Upper lobe of left lung (tissue), 6 donors: ENCODE results near the gene R3HDM2. TPM values are rescaled to one million over a fixed set of nuclear protein-coding genes. Genes with fewer than 3 reads are reported as not detected.
A peak's percentile ranks its signal among the peaks of the same experiment; 100 is the strongest.

ENCODE experiments used
- ATAC-seq, 2 donors: fragments of 200-7000 bp; cut with Tn5 transposase; one replicate each; pipeline ENCODE4 v1.9.1; 2022; ENCODE audit warnings: mild to moderate bottlenecking in 2 of 2, moderate library complexity in 2 of 2; ENCODE audit not compliant: low FRiP score in 2 of 2
- DNase-seq, 2 donors: peaks; one replicate each; pipeline ENCODE4 v3.0.0-alpha.2; 2019 to 2020
- H3K27ac ChIP-seq, 4 donors: fragments of 200-600 bp; sonication (generic); one replicate each; pipeline ENCODE4 v1.5.1; 2016 to 2019
- H3K27me3 ChIP-seq, 4 donors: fragments of 200-600 bp; sonication (generic); one replicate each; pipeline ENCODE4 v1.5.1; 2017 to 2019
- H3K36me3 ChIP-seq, 4 donors: fragments of 200-600 bp; sonication (generic); one replicate each; pipeline ENCODE4 v1.5.1; 2016 to 2019
- H3K4me1 ChIP-seq, 4 donors: fragments of 200-600 bp; sonication (generic); one replicate each; pipeline ENCODE4 v1.5.1; 2018 to 2019
- H3K4me3 ChIP-seq, 4 donors: fragments of 200-600 bp; sonication (generic); one replicate each; pipeline ENCODE4 v1.5.1; 2017 to 2019; ENCODE audit warnings: mild to moderate bottlenecking in 2 of 4, moderate library complexity in 1 of 4
- H3K9me3 ChIP-seq, 4 donors: fragments of 200-600 bp; sonication (generic); one replicate each; pipeline ENCODE4 v1.5.1; 2018 to 2019
- CTCF ChIP-seq, 6 experiments: fragments of 450-650 bp in 4 of 6; fragments of 200-600 bp in 2 of 6; sonication (generic) in 2 of 6; IDR thresholded peaks; one replicate each; pipeline ENCODE4 v1.5.1; 2016 to 2019; ENCODE audit warnings: antibody characterized with exemption in 6 of 6
- EP300 ChIP-seq, 4 donors: sonication (generic); formaldehyde crosslinking; IDR thresholded peaks; one replicate each; pipeline ENCODE4 v1.5.1; 2017; ENCODE audit warnings: antibody characterized with exemption in 4 of 4, control low read depth in 2 of 4
- POLR2A ChIP-seq, 4 donors: fragments of 450-650 bp; IDR thresholded peaks; one replicate each; pipeline ENCODE4 v1.5.1; 2016 to 2017; ENCODE audit warnings: antibody characterized with exemption in 4 of 4, mild to moderate bottlenecking in 2 of 4
- POLR2AphosphoS5 ChIP-seq, 2 donors: sonication (generic); formaldehyde crosslinking; IDR thresholded peaks; one replicate each; pipeline ENCODE4 v1.5.1; 2017; ENCODE audit warnings: antibody characterized with exemption in 2 of 2
- WGBS, 2 donors: methylation state at CpG; one replicate each; pipeline ENCODE4 v1.1.5; 2017 to 2018; 5-methylcytosine and 5-hydroxymethylcytosine counted together
- total RNA-seq, 6 donors: library from RNA; depleted of rRNA in 4 of 6; stranded (reverse); fragments of >200 nt in 4 of 6; gene quantifications; one replicate each; pipeline versions ENCODE4 v1.1.0 to v1.2.1, GENCODE V29; 2016 to 2021
- donor health status: DM: no; HTN: no; CAD: no; lungs with moderate emphysema.
- donor health status: DM: no; HTN: yes; CAD: no; lungs with severe emphysema.

R3HDM2 gene
- total RNA-seq, 6 donors from 2014 or later = 39.2 to 94.3 (median 59.2) TPM

GRCh38 chr12:57241402-57242310, 189.2 kb downstream of the R3HDM2 start:
- Histone ChIP-seq H3K27ac (no peak overlapping the region), H3K36me3 (no peaks in the 10 kb centered on the region), H3K4me3 (no peak overlapping the region), H3K4me1 (peaks cover 59 to 67% (median 62%) of the 10 kb centered on the region in 4 donors), H3K9me3 (no peaks in the 10 kb centered on the region), H3K27me3 (peaks cover 2 to 61% (median 35%) of the 10 kb centered on the region in 4 donors)
- ATAC-seq (no peak), DNase-seq (peak in 1 of 2 donors; percentile 79)
- 6 to 11% methylated on average over 34 to 48 of the region's 48 CpGs for WGBS, 2 donors
- no peak for TF ChIP-seq POLR2AphosphoS5 (IDR thresholded peaks at IDR 0.05)
- TF ChIP-seq POLR2A (IDR thresholded peaks at IDR 0.05) = no peak
- TF ChIP-seq EP300 (IDR thresholded peaks at IDR 0.05) = no peak
- TF ChIP-seq CTCF (IDR thresholded peaks at IDR 0.05) = no peak

GRCh38 chr12:57240926-57241401, 189.9 kb downstream of the R3HDM2 start:
- 10% methylated on average over 19 of the region's 19 CpGs; no CpG with 5 or more reads in 1 of the 2 donors for WGBS, 2 donors

GRCh38 chr12:57240066-57240921, 190.5 kb downstream of the R3HDM2 start:
- peak in 1 of 6 experiments; percentile 14 for TF ChIP-seq CTCF (IDR thresholded peaks at IDR 0.05)
- TF ChIP-seq EP300 (IDR thresholded peaks at IDR 0.05) = no peak
- Histone ChIP-seq H3K27me3 (peaks cover 2 to 61% (median 39%) of the 10 kb centered on the region in 4 donors), H3K27ac (peak overlapping the region in 1 of 4 donors; percentile 20), H3K4me1 (peaks cover 59 to 67% (median 62%) of the 10 kb centered on the region in 4 donors), H3K36me3 (peaks cover 0 to under 1% (median 0%) of the 10 kb centered on the region in 4 donors), H3K9me3 (no peaks in the 10 kb centered on the region), H3K4me3 (peak overlapping the region; percentile 43 to 58 (median 51))
- 0 to 2% methylated on average over 39 to 72 of the region's 72 CpGs for WGBS, 2 donors
- peak in 1 of 2 donors; percentile 5 for ATAC-seq
- peak; percentile 48 to 89 for DNase-seq

More at GRCh38 chr12:57240926-57241401, 189.9 kb downstream of the R3HDM2 start:
- Histone ChIP-seq H3K27ac (no peak overlapping the region), H3K4me3 (peak overlapping the region in 2 of 4 donors; percentile 53 to 58), H3K36me3 (no peaks in the 10 kb centered on the region), H3K4me1 (peaks cover 59 to 67% (median 62%) of the 10 kb centered on the region in 4 donors), H3K27me3 (peaks cover 2 to 61% (median 39%) of the 10 kb centered on the region in 4 donors), H3K9me3 (no peaks in the 10 kb centered on the region)
- ATAC-seq (no peak), DNase-seq (no peak)
- no peak for TF ChIP-seq POLR2A (IDR thresholded peaks at IDR 0.05)
- TF ChIP-seq EP300 (IDR thresholded peaks at IDR 0.05) = no peak
- no peak for TF ChIP-seq CTCF (IDR thresholded peaks at IDR 0.05)
- TF ChIP-seq POLR2AphosphoS5 (IDR thresholded peaks at IDR 0.05) = no peak

DNA sequence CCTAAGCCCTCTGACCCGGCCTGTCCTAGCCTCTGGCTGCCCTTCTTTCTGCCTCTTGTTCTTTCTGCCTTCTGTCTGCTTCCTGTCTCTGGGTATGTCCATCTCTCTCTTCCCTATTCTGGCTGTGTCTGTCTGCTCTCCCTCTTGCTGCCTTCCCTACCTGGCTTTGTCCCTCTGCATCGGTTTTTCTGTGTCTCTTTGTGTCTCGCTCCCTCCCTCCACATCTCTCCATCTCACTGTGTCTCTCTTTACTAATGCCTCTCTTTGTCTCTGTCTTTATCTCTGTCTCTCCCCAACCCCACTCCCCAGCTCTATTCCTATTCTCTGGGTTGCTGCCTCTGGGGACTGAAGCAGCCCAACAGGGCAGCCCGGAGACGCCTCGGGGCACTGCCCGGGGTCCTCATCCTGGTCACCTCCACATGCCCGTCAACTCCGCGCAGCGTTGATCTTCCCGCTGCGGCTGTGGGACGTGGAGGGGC, 191.2 kb downstream of the R3HDM2 start:
- TF ChIP-seq CTCF (IDR thresholded peaks at IDR 0.05) (no peak), POLR2A (IDR thresholded peaks at IDR 0.05) (no peak), EP300 (IDR thresholded peaks at IDR 0.05) (no peak)
- Histone ChIP-seq H3K36me3 (peaks cover 0 to 7% (median 3%) of the 10 kb centered on the region in 4 donors), H3K4me3 (peak overlapping the region in 3 of 4 donors; percentile 43 to 58 (median 53)), H3K9me3 (no peaks in the 10 kb centered on the region), H3K27ac (peak overlapping the region in 1 of 4 donors; percentile 20), H3K4me1 (peaks cover 59 to 67% (median 62%) of the 10 kb centered on the region in 4 donors), H3K27me3 (peaks cover 0 to 61% (median 39%) of the 10 kb centered on the region in 4 donors)
- ATAC-seq (no peak), DNase-seq (no peak)
- WGBS, 2 donors = 3 to 4% methylated on average over 12 to 14 of the region's 14 CpGs
